Measurements from ENCODE around the gene C10orf90. TPM values are rescaled to one million over a fixed set of nuclear protein-coding genes. Genes with fewer than 3 reads are reported as not detected.

Gene C10orf90
- total RNA-seq, 1 experiment from 2014 or later, result 0.67 TPM

DNA sequence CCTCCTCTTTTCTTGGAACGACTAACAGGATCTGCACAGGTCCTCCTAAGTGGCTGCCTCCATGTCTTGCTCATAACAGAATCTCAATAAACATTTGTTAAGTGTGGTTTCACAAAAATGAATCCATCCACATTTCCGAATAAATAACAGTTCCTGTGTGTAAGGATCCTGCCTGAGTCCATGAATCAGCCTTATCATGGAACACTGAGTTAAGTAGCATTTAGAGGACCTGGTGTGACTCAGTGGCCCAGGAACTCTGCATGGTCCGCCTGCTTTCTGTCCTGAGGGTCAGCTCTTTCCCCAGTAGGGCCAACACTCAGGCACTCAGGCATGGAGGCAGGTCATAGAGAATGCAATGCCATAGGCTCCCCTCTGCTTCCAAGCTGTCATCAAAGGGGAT lies 15.8 kb upstream of the C10orf90 start:
- H3K9me3 ChIP-seq (ENCODE audit: control insufficient read depth, insufficient read depth, low read depth, low read length), result no peaks in the 10 kb centered on the region
- no peak overlapping the region for H3K27ac ChIP-seq (ENCODE audit: low read length)
- no TSS peak for BruUV-seq (replicated peaks)
- in situ Hi-C loops (cut with HindIII; ENCODE audit: low pct_unique_long_range_greater_than_20kb, low sequenced_read_pairs) (no loop called here), intact Hi-C loops (cut with micrococcal nuclease; ENCODE audit: unreplicated experiment) (no loop called here)
- DNase-seq (ENCODE audit: low read depth, low spot score), result no peak
- H3K4me1 ChIP-seq (ENCODE audit: control insufficient read depth, insufficient read depth, low read length), result no peaks in the 10 kb centered on the region
- POLR2A ChIA-PET, result no interaction called here
- no peak overlapping the region for H3K4me3 ChIP-seq (ENCODE audit: low read depth in 2 of 2, low read length in 2 of 2)
- H3K36me3 ChIP-seq (ENCODE audit: control insufficient read depth, insufficient read depth, low read length), result no peaks in the 10 kb centered on the region
- CTCF ChIA-PET, result no interaction called here
- no peaks in the 10 kb centered on the region for H3K27me3 ChIP-seq (ENCODE audit: control insufficient read depth, insufficient read depth, low read length)
- TF ChIP-seq TCF7L2 (IDR thresholded peaks at IDR 0.05; ENCODE audit: low read depth, low read length), result no peak
- no peak for ATAC-seq

GRCh38 chr10:126685756-126686155 lies 15.3 kb upstream of the C10orf90 start:
- no peak for TF ChIP-seq CTCF (IDR thresholded peaks at IDR 0.05)
- H3K4me3 ChIP-seq (ENCODE audit: low read depth in 2 of 2, low read length in 2 of 2), result no peak overlapping the region
- intact Hi-C loops (cut with micrococcal nuclease; ENCODE audit: unreplicated experiment) (no loop called here), in situ Hi-C loops (cut with HindIII; ENCODE audit: low pct_unique_long_range_greater_than_20kb, low sequenced_read_pairs) (no loop called here)
- H3K4me1 ChIP-seq (ENCODE audit: control insufficient read depth, insufficient read depth, low read length), result no peaks in the 10 kb centered on the region
- DNase-seq (ENCODE audit: low read depth, low spot score) (no peak), ATAC-seq (no peak)
- BruUV-seq (replicated peaks), result no TSS peak
- H3K36me3 ChIP-seq (ENCODE audit: control insufficient read depth, insufficient read depth, low read length), result no peaks in the 10 kb centered on the region
- H3K9me3 ChIP-seq (ENCODE audit: control insufficient read depth, insufficient read depth, low read depth, low read length), result no peaks in the 10 kb centered on the region
- no peaks in the 10 kb centered on the region for H3K27me3 ChIP-seq (ENCODE audit: control insufficient read depth, insufficient read depth, low read length)
- POLR2A ChIA-PET, result no interaction called here
- CTCF ChIA-PET, result no interaction called here
- no peak overlapping the region for H3K27ac ChIP-seq (ENCODE audit: low read length)

DNA sequence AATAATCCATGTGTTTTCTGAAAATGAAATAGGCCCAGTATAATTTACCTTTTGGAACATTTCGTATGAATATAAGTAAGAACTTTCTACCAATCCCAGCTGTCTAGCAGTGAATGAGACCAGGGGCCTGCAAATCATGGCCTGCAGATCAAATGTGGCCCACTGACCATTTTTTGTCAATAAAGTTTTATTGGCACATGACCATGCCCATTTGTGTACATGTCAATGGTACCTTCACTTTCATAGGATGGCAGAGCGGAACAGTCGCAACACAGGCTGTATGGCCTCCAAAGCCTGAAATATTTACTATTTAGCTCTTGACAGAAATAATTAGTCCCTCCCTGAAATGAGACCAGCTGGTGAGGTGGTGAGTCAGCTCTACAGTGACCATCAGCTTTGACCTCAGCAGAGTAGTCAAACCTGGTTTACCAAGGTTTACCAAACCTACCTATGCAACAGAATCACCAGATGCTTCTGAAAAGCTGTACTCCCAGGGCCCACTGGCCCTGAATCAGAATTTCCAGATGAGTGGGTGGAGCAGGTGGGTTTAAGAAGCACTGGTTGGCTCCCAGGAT lies 13.8 kb upstream of the C10orf90 start:
- H3K9me3 ChIP-seq (ENCODE audit: control insufficient read depth, insufficient read depth, low read depth, low read length), result no peaks in the 10 kb centered on the region
- CTCF ChIA-PET, result no interaction called here
- BruUV-seq (replicated peaks), result no TSS peak
- H3K27me3 ChIP-seq (ENCODE audit: control insufficient read depth, insufficient read depth, low read length), result no peaks in the 10 kb centered on the region
- H3K27ac ChIP-seq (ENCODE audit: low read length), result no peak overlapping the region
- no peak overlapping the region for H3K4me3 ChIP-seq (ENCODE audit: low read depth in 2 of 2, low read length in 2 of 2)
- TF ChIP-seq, protein P1, sequence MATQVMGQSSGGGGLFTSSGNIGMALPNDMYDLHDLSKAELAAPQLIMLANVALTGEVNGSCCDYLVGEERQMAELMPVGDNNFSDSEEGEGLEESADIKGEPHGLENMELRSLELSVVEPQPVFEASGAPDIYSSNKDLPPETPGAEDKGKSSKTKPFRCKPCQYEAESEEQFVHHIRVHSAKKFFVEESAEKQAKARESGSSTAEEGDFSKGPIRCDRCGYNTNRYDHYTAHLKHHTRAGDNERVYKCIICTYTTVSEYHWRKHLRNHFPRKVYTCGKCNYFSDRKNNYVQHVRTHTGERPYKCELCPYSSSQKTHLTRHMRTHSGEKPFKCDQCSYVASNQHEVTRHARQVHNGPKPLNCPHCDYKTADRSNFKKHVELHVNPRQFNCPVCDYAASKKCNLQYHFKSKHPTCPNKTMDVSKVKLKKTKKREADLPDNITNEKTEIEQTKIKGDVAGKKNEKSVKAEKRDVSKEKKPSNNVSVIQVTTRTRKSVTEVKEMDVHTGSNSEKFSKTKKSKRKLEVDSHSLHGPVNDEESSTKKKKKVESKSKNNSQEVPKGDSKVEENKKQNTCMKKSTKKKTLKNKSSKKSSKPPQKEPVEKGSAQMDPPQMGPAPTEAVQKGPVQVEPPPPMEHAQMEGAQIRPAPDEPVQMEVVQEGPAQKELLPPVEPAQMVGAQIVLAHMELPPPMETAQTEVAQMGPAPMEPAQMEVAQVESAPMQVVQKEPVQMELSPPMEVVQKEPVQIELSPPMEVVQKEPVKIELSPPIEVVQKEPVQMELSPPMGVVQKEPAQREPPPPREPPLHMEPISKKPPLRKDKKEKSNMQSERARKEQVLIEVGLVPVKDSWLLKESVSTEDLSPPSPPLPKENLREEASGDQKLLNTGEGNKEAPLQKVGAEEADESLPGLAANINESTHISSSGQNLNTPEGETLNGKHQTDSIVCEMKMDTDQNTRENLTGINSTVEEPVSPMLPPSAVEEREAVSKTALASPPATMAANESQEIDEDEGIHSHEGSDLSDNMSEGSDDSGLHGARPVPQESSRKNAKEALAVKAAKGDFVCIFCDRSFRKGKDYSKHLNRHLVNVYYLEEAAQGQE (IDR thresholded peaks at IDR 0.05; ENCODE audit: insufficient read depth in 1 of 2, low read depth in 2 of 2, low read length in 1 of 2), result no peak
- no peak for TF ChIP-seq SIN3A (IDR thresholded peaks at IDR 0.05; ENCODE audit: borderline replicate concordance, insufficient read depth, low read depth, low read length)
- TF ChIP-seq TCF7L2 (IDR thresholded peaks at IDR 0.05; ENCODE audit: low read depth, low read length), result no peak
- TF ChIP-seq CTCF (IDR thresholded peaks at IDR 0.05), result no peak
- no peak for TF ChIP-seq POLR2AphosphoS5 (IDR thresholded peaks at IDR 0.05; ENCODE audit: low read depth, low read length)
- POLR2A ChIA-PET, result interaction anchor here (0.6 kb wide), 1 partner anchor 276 kb away, joined by 6 read pairs; no protein-coding TSS in a partner anchor
- no peaks in the 10 kb centered on the region for H3K4me1 ChIP-seq (ENCODE audit: control insufficient read depth, insufficient read depth, low read length)
- no peak for DNase-seq (ENCODE audit: low read depth, low spot score)
- in situ Hi-C loops (cut with HindIII; ENCODE audit: low pct_unique_long_range_greater_than_20kb, low sequenced_read_pairs) (no loop called here), intact Hi-C loops (cut with micrococcal nuclease; ENCODE audit: unreplicated experiment) (no loop called here)
- no peak for ATAC-seq
- H3K36me3 ChIP-seq (ENCODE audit: control insufficient read depth, insufficient read depth, low read length), result no peaks in the 10 kb centered on the region
